ENCODE results near the gene PPIL1. TPM values are rescaled to one million over a fixed set of nuclear protein-coding genes. Genes with fewer than 3 reads are reported as not detected.

The PPIL1 gene
- polyA plus RNA-seq, 1 donor (not counting 4 experiments of a cell fraction or from before 2014, with no cell fraction given), result 45.5 TPM

GRCh38 chr6:36809941-36810803 lies 64.4 kb downstream of the PPIL1 start:
- H3K9me3 ChIP-seq (ENCODE audit: control insufficient read depth, low read depth, low read length), result no peaks in the 10 kb centered on the region
- no peak overlapping the region for H3K9ac ChIP-seq (ENCODE audit: control insufficient read depth, extremely low read depth, insufficient read depth, low read length)
- H3K9me1 ChIP-seq (ENCODE audit: control insufficient read depth, extremely low read depth, insufficient read depth, low read length), result no peaks in the 10 kb centered on the region
- no peaks in the 10 kb centered on the region for H3K79me2 ChIP-seq (ENCODE audit: control insufficient read depth, insufficient read depth, low read length)
- H3K36me3 ChIP-seq (ENCODE audit: control insufficient read depth in 2 of 2, extremely low read depth in 1 of 2, insufficient read depth in 2 of 2, low read length in 2 of 2), result no peaks in the 10 kb centered on the region
- no peak overlapping the region for H2AFZ ChIP-seq (ENCODE audit: control insufficient read depth, low read length)
- H3K4me1 ChIP-seq (ENCODE audit: control insufficient read depth, extremely low read depth, insufficient read depth, low read length), result no peaks in the 10 kb centered on the region
- DNase-seq (ENCODE audit: low read depth, low spot score) (no peak), FAIRE-seq (no peak)
- TF ChIP-seq EZH2 (IDR thresholded peaks at IDR 0.05; ENCODE audit: low read length), result no peak
- peak in 1 of 3 experiments; percentile 32 for TF ChIP-seq CTCF (optimal IDR thresholded peaks at IDR 0.05 in 1 of 3, IDR thresholded peaks at IDR 0.05 in 1 of 3, conservative IDR thresholded peaks at IDR 0.05 in 1 of 3; ENCODE audit: extremely low read depth in 1 of 3, insufficient read depth in 2 of 3, low read length in 3 of 3)
- no peak overlapping the region for H3K4me3 ChIP-seq (ENCODE audit: control insufficient read depth in 2 of 3, extremely low read depth in 1 of 3, insufficient read depth in 2 of 3, low read depth in 1 of 3, low read length in 3 of 3)
- H3K27ac ChIP-seq (ENCODE audit: control insufficient read depth, insufficient read depth, low read length), result no peak overlapping the region
- no peaks in the 10 kb centered on the region for H4K20me1 ChIP-seq (ENCODE audit: control insufficient read depth, extremely low read depth, insufficient read depth, low read length)
- H3K4me2 ChIP-seq (ENCODE audit: control insufficient read depth, extremely low read depth, insufficient read depth, low read depth, low read length), result no peak overlapping the region
- dilution Hi-C loops (cut with MboI; ENCODE audit: extremely low pct_ligation_motif_present, low sequenced_read_pairs), result no loop called here
- H3K27me3 ChIP-seq (ENCODE audit: control insufficient read depth, extremely low read depth, insufficient read depth, low read length), result peaks cover 20% of the 10 kb centered on the region

GRCh38 chr6:36809156-36809555 lies 65.4 kb downstream of the PPIL1 start:
- Histone ChIP-seq H3K27me3 (ENCODE audit: control insufficient read depth, extremely low read depth, insufficient read depth, low read length) (peaks cover 23% of the 10 kb centered on the region), H3K9ac (ENCODE audit: control insufficient read depth, extremely low read depth, insufficient read depth, low read length) (no peak overlapping the region), H3K27ac (ENCODE audit: control insufficient read depth, insufficient read depth, low read length) (no peak overlapping the region), H3K36me3 (ENCODE audit: control insufficient read depth in 2 of 2, extremely low read depth in 1 of 2, insufficient read depth in 2 of 2, low read length in 2 of 2) (no peaks in the 10 kb centered on the region), H3K79me2 (ENCODE audit: control insufficient read depth, insufficient read depth, low read length) (no peaks in the 10 kb centered on the region), H3K4me3 (ENCODE audit: control insufficient read depth in 2 of 3, extremely low read depth in 1 of 3, insufficient read depth in 2 of 3, low read depth in 1 of 3, low read length in 3 of 3) (no peak overlapping the region), H3K4me1 (ENCODE audit: control insufficient read depth, extremely low read depth, insufficient read depth, low read length) (no peaks in the 10 kb centered on the region), H3K9me3 (ENCODE audit: control insufficient read depth, low read depth, low read length) (no peaks in the 10 kb centered on the region), H2AFZ (ENCODE audit: control insufficient read depth, low read length) (no peak overlapping the region), H4K20me1 (ENCODE audit: control insufficient read depth, extremely low read depth, insufficient read depth, low read length) (no peaks in the 10 kb centered on the region), H3K9me1 (ENCODE audit: control insufficient read depth, extremely low read depth, insufficient read depth, low read length) (no peaks in the 10 kb centered on the region), H3K4me2 (ENCODE audit: control insufficient read depth, extremely low read depth, insufficient read depth, low read depth, low read length) (no peak overlapping the region)
- FAIRE-seq (no peak), DNase-seq (ENCODE audit: low read depth, low spot score) (no peak)
- dilution Hi-C loops (cut with MboI; ENCODE audit: extremely low pct_ligation_motif_present, low sequenced_read_pairs), result no loop called here
- no peak for TF ChIP-seq CTCF (optimal IDR thresholded peaks at IDR 0.05 in 1 of 3, IDR thresholded peaks at IDR 0.05 in 1 of 3, conservative IDR thresholded peaks at IDR 0.05 in 1 of 3; ENCODE audit: extremely low read depth in 1 of 3, insufficient read depth in 2 of 3, low read length in 3 of 3)
- TF ChIP-seq EZH2 (IDR thresholded peaks at IDR 0.05; ENCODE audit: low read length), result no peak

Measured in keratinocyte (primary cell).